Activated T-helper 17 cell treated with anti-CD3 and anti-CD28 coated beads, Interleukin-2, amount 50 U/mL, for 72 hours (primary cell): ENCODE results near the gene CAND1. TPM values are rescaled to one million over a fixed set of nuclear protein-coding genes. Genes with fewer than 3 reads are reported as not detected.

ENCODE experiments used
- ATAC-seq: fragments of 150-1000 bp; cut with Tn5 transposase; replicated peaks from 2 replicates; pipeline ENCODE4 v1.10.0; 2021; ENCODE audit warnings: mild to moderate bottlenecking, moderate library complexity
- H3K27ac Mint-ChIP-seq: one replicate; pipeline ENCODE4 v1.8.0; 2022; ENCODE audit warnings: mixed read lengths
- H3K27me3 Mint-ChIP-seq: one replicate; pipeline ENCODE4 v1.8.0; 2022; ENCODE audit warnings: mixed read lengths
- H3K36me3 Mint-ChIP-seq: one replicate; pipeline ENCODE4 v1.8.0; 2022; ENCODE audit warnings: low read depth, mild to moderate bottlenecking, mixed read lengths
- H3K4me1 Mint-ChIP-seq: one replicate; pipeline ENCODE4 v1.8.0; 2022; ENCODE audit warnings: mixed read lengths
- H3K4me3 Mint-ChIP-seq: one replicate; pipeline ENCODE4 v1.8.0; 2022; ENCODE audit warnings: mild to moderate bottlenecking, mixed read lengths
- H3K9me3 Mint-ChIP-seq: one replicate; pipeline ENCODE4 v1.8.0; 2022; ENCODE audit warnings: mixed read lengths
- total RNA-seq, 2 donors: library from RNA; stranded (reverse); gene quantifications; one replicate each; pipeline ENCODE4 v1.2.3, GENCODE V29; 2022

The CAND1 gene
- total RNA-seq, 2 donors from 2014 or later, result 171 to 197 TPM

GRCh38 chr12:67299926-67300325 lies 30.8 kb downstream of the CAND1 start:
- Mint-ChIP-seq H3K27me3 (no peaks in the 10 kb centered on the region), H3K36me3 (peaks cover 100% of the 10 kb centered on the region), H3K27ac (peak overlapping the region; percentile 10), H3K9me3 (no peaks in the 10 kb centered on the region), H3K4me3 (no peak overlapping the region), H3K4me1 (peaks cover 15% of the 10 kb centered on the region)
- ATAC-seq, result no peak

- H3K9me3 Mint-ChIP-seq, result no peaks in the 10 kb centered on the region
- H3K4me3 Mint-ChIP-seq, result no peak overlapping the region
- ATAC-seq, result no peak
- no peak overlapping the region for H3K27ac Mint-ChIP-seq
- no peaks in the 10 kb centered on the region for H3K27me3 Mint-ChIP-seq
- H3K4me1 Mint-ChIP-seq, result peaks cover 6% of the 10 kb centered on the region
- peaks cover 100% of the 10 kb centered on the region for H3K36me3 Mint-ChIP-seq
Measured at GRCh38 chr12:67302162-67302561, 33.0 kb downstream of the CAND1 start.

- no peak overlapping the region for H3K27ac Mint-ChIP-seq
- peaks cover under 1% of the 10 kb centered on the region for H3K4me1 Mint-ChIP-seq
- no peaks in the 10 kb centered on the region for H3K27me3 Mint-ChIP-seq
- no peak overlapping the region for H3K4me3 Mint-ChIP-seq
- no peaks in the 10 kb centered on the region for H3K9me3 Mint-ChIP-seq
- no peak for ATAC-seq
- peaks cover 100% of the 10 kb centered on the region for H3K36me3 Mint-ChIP-seq
Measured at GRCh38 chr12:67305544-67305943, 36.4 kb downstream of the CAND1 start.

- Mint-ChIP-seq H3K9me3 (no peaks in the 10 kb centered on the region), H3K27me3 (no peaks in the 10 kb centered on the region), H3K4me3 (no peak overlapping the region), H3K4me1 (no peaks in the 10 kb centered on the region), H3K36me3 (peaks cover 100% of the 10 kb centered on the region), H3K27ac (no peak overlapping the region)
- ATAC-seq, result no peak
Measured at GRCh38 chr12:67306712-67307111, 37.6 kb downstream of the CAND1 start.

GRCh38 chr12:67315661-67316060 lies 46.5 kb downstream of the CAND1 start:
- H3K36me3 Mint-ChIP-seq, result peaks cover 75% of the 10 kb centered on the region
- peaks cover 5% of the 10 kb centered on the region for H3K4me1 Mint-ChIP-seq
- ATAC-seq, result no peak
- H3K27ac Mint-ChIP-seq, result no peak overlapping the region
- H3K27me3 Mint-ChIP-seq, result no peaks in the 10 kb centered on the region
- H3K4me3 Mint-ChIP-seq, result no peak overlapping the region
- H3K9me3 Mint-ChIP-seq, result no peaks in the 10 kb centered on the region

GRCh38 chr12:67318786-67319185 lies 49.6 kb downstream of the CAND1 start:
- peaks cover 8% of the 10 kb centered on the region for H3K9me3 Mint-ChIP-seq
- H3K4me3 Mint-ChIP-seq, result no peak overlapping the region
- H3K27ac Mint-ChIP-seq, result peak overlapping the region; percentile 43
- H3K4me1 Mint-ChIP-seq, result peaks cover 5% of the 10 kb centered on the region
- H3K27me3 Mint-ChIP-seq, result no peaks in the 10 kb centered on the region
- peaks cover 49% of the 10 kb centered on the region for H3K36me3 Mint-ChIP-seq
- ATAC-seq, result no peak

GRCh38 chr12:67319936-67320335 lies 50.8 kb downstream of the CAND1 start:
- no peak overlapping the region for H3K27ac Mint-ChIP-seq
- H3K27me3 Mint-ChIP-seq, result no peaks in the 10 kb centered on the region
- peaks cover 5% of the 10 kb centered on the region for H3K4me1 Mint-ChIP-seq
- peaks cover 37% of the 10 kb centered on the region for H3K36me3 Mint-ChIP-seq
- H3K9me3 Mint-ChIP-seq, result peaks cover 8% of the 10 kb centered on the region
- ATAC-seq, result no peak
- no peak overlapping the region for H3K4me3 Mint-ChIP-seq

- Mint-ChIP-seq H3K4me3 (no peak overlapping the region), H3K36me3 (peaks cover 33% of the 10 kb centered on the region), H3K27ac (no peak overlapping the region), H3K4me1 (peaks cover 5% of the 10 kb centered on the region), H3K27me3 (no peaks in the 10 kb centered on the region), H3K9me3 (peaks cover 8% of the 10 kb centered on the region)
- ATAC-seq, result peak; percentile 39
Measured at GRCh38 chr12:67320614-67321295, 51.6 kb downstream of the CAND1 start.

- ATAC-seq, result no peak
- no peaks in the 10 kb centered on the region for H3K27me3 Mint-ChIP-seq
- peaks cover 17% of the 10 kb centered on the region for H3K36me3 Mint-ChIP-seq
- H3K27ac Mint-ChIP-seq, result no peak overlapping the region
- peaks cover 8% of the 10 kb centered on the region for H3K9me3 Mint-ChIP-seq
- H3K4me3 Mint-ChIP-seq, result no peak overlapping the region
- peaks cover 5% of the 10 kb centered on the region for H3K4me1 Mint-ChIP-seq
Measured at GRCh38 chr12:67322580-67322979, 53.4 kb downstream of the CAND1 start.

- peak; percentile 12 for ATAC-seq
- Mint-ChIP-seq H3K4me1 (peaks cover 5% of the 10 kb centered on the region), H3K36me3 (peaks cover 13% of the 10 kb centered on the region), H3K27me3 (no peaks in the 10 kb centered on the region), H3K4me3 (no peak overlapping the region), H3K9me3 (peaks cover 8% of the 10 kb centered on the region), H3K27ac (no peak overlapping the region)
Measured at GRCh38 chr12:67323007-67323406, 53.8 kb downstream of the CAND1 start.

GRCh38 chr12:67326637-67327036 lies 57.5 kb downstream of the CAND1 start:
- H3K27ac Mint-ChIP-seq, result no peak overlapping the region
- peaks cover 5% of the 10 kb centered on the region for H3K4me1 Mint-ChIP-seq
- H3K27me3 Mint-ChIP-seq, result no peaks in the 10 kb centered on the region
- no peak overlapping the region for H3K4me3 Mint-ChIP-seq
- peaks cover 5% of the 10 kb centered on the region for H3K9me3 Mint-ChIP-seq
- H3K36me3 Mint-ChIP-seq, result peaks cover 5% of the 10 kb centered on the region
- ATAC-seq, result no peak

GRCh38 chr12:67327466-67327865 lies 58.3 kb downstream of the CAND1 start:
- no peak overlapping the region for H3K4me3 Mint-ChIP-seq
- ATAC-seq, result no peak
- peaks cover 5% of the 10 kb centered on the region for H3K4me1 Mint-ChIP-seq
- no peaks in the 10 kb centered on the region for H3K9me3 Mint-ChIP-seq
- no peaks in the 10 kb centered on the region for H3K36me3 Mint-ChIP-seq
- no peak overlapping the region for H3K27ac Mint-ChIP-seq
- no peaks in the 10 kb centered on the region for H3K27me3 Mint-ChIP-seq

GRCh38 chr12:67331123-67331522 lies 62.0 kb downstream of the CAND1 start:
- Mint-ChIP-seq H3K4me1 (peaks cover 5% of the 10 kb centered on the region), H3K4me3 (no peak overlapping the region), H3K27me3 (peaks cover 2% of the 10 kb centered on the region), H3K27ac (no peak overlapping the region), H3K9me3 (no peaks in the 10 kb centered on the region), H3K36me3 (no peaks in the 10 kb centered on the region)
- no peak for ATAC-seq

- H3K9me3 Mint-ChIP-seq, result no peaks in the 10 kb centered on the region
- no peak for ATAC-seq
- H3K27ac Mint-ChIP-seq, result no peak overlapping the region
- no peaks in the 10 kb centered on the region for H3K36me3 Mint-ChIP-seq
- no peak overlapping the region for H3K4me3 Mint-ChIP-seq
- peaks cover 5% of the 10 kb centered on the region for H3K4me1 Mint-ChIP-seq
- H3K27me3 Mint-ChIP-seq, result peaks cover 4% of the 10 kb centered on the region
Measured at GRCh38 chr12:67331828-67332227, 62.7 kb downstream of the CAND1 start.

- no peaks in the 10 kb centered on the region for H3K36me3 Mint-ChIP-seq
- no peak for ATAC-seq
- H3K4me3 Mint-ChIP-seq, result no peak overlapping the region
- no peak overlapping the region for H3K27ac Mint-ChIP-seq
- peaks cover 4% of the 10 kb centered on the region for H3K27me3 Mint-ChIP-seq
- peaks cover 6% of the 10 kb centered on the region for H3K9me3 Mint-ChIP-seq
- peaks cover 5% of the 10 kb centered on the region for H3K4me1 Mint-ChIP-seq
Measured at GRCh38 chr12:67333649-67334048, 64.5 kb downstream of the CAND1 start.

GRCh38 chr12:67338426-67338825 lies 69.3 kb downstream of the CAND1 start:
- Mint-ChIP-seq H3K9me3 (peaks cover 24% of the 10 kb centered on the region), H3K36me3 (no peaks in the 10 kb centered on the region), H3K27ac (no peak overlapping the region), H3K4me3 (no peak overlapping the region), H3K27me3 (peaks cover 6% of the 10 kb centered on the region), H3K4me1 (no peaks in the 10 kb centered on the region)
- no peak for ATAC-seq
